H9 (cell line): ENCODE results near the gene TRAF6. TPM values are rescaled to one million over a fixed set of nuclear protein-coding genes. Genes with fewer than 3 reads are reported as not detected.

Experiments
- DNase-seq: peaks from one replicate; pipeline ENCODE4 v3.0.0-alpha.2; 2017
- H2AFZ ChIP-seq: one replicate; pipeline ENCODE4 v1.6.1; 2013; ENCODE audit warnings: mild to moderate bottlenecking, low read length, control low read depth, moderate library complexity
- H2AK5ac ChIP-seq: 2 replicates; pipeline ENCODE4 v1.6.1; 2013; ENCODE audit warnings: low read length, control low read depth, mixed read lengths; ENCODE audit not compliant: insufficient read length
- H2BK120ac ChIP-seq: one replicate; pipeline ENCODE4 v1.6.1; 2013; ENCODE audit warnings: low read depth, mild to moderate bottlenecking, low read length, control low read depth, inconsistent platforms; ENCODE audit not compliant: poor library complexity, severe bottlenecking
- H2BK12ac ChIP-seq: 2 replicates; pipeline ENCODE4 v1.6.1; 2013; ENCODE audit warnings: low read length, control low read depth, mixed read lengths, low read depth; ENCODE audit not compliant: insufficient read length
- H2BK15ac ChIP-seq: 2 replicates; pipeline ENCODE4 v1.6.1; 2013; ENCODE audit warnings: low read depth, low read length, control low read depth
- H2BK20ac ChIP-seq: one replicate; pipeline ENCODE4 v1.6.1; 2013; ENCODE audit warnings: low read depth, mild to moderate bottlenecking, low read length, control low read depth, inconsistent platforms; ENCODE audit not compliant: poor library complexity, severe bottlenecking
- H2BK5ac ChIP-seq: 2 replicates; pipeline ENCODE4 v1.6.1; 2013; ENCODE audit warnings: low read length, control low read depth, mixed read lengths; ENCODE audit not compliant: insufficient read length
- H3K14ac ChIP-seq: 2 replicates; pipeline ENCODE4 v1.6.1; 2013; ENCODE audit warnings: low read length, control low read depth; ENCODE audit not compliant: insufficient read depth
- H3K18ac ChIP-seq: 2 replicates; pipeline ENCODE4 v1.6.1; 2013; ENCODE audit warnings: low read depth, mild to moderate bottlenecking, mixed read lengths, low read length, control low read depth; ENCODE audit not compliant: insufficient read length
- H3K23ac ChIP-seq: 2 replicates; pipeline ENCODE4 v1.6.1; 2013; ENCODE audit warnings: low read length, control low read depth, mixed read lengths, low read depth; ENCODE audit not compliant: insufficient read length
- H3K23me2 ChIP-seq: 2 replicates; pipeline ENCODE4 v1.6.1; 2013; ENCODE audit warnings: low read depth, mild to moderate bottlenecking, mixed read lengths, low read length, control low read depth; ENCODE audit not compliant: insufficient read length, poor library complexity, severe bottlenecking
- H3K27ac ChIP-seq: 2 replicates; pipeline ENCODE4 v1.5.1; 2013; ENCODE audit warnings: low read length, control low read depth, mixed read lengths, low read depth; ENCODE audit not compliant: insufficient read length
- H3K27me3 ChIP-seq: 2 replicates; pipeline ENCODE4 v1.6.1; 2013; ENCODE audit warnings: low read length, control low read depth, inconsistent platforms; ENCODE audit not compliant: insufficient read depth
- H3K4ac ChIP-seq: 2 replicates; pipeline ENCODE4 v1.6.1; 2013; ENCODE audit warnings: low read depth, mild to moderate bottlenecking, control low read depth, inconsistent platforms, low read length, moderate library complexity
- H3K4me1 ChIP-seq: 2 replicates; pipeline ENCODE4 v1.6.1; 2013; ENCODE audit warnings: low read length, control low read depth, inconsistent platforms; ENCODE audit not compliant: insufficient read depth
- H3K4me2 ChIP-seq: 2 replicates; pipeline ENCODE4 v1.6.1; 2013; ENCODE audit warnings: low read length, control low read depth, mixed read lengths; ENCODE audit not compliant: insufficient read length, insufficient read depth
- H3K56ac ChIP-seq: 2 replicates; pipeline ENCODE4 v1.6.1; 2013; ENCODE audit warnings: low read depth, mild to moderate bottlenecking, mixed read lengths, low read length, control low read depth; ENCODE audit not compliant: insufficient read length
- H3K79me1 ChIP-seq: 2 replicates; pipeline ENCODE4 v1.6.1; 2013; ENCODE audit warnings: low read depth, mild to moderate bottlenecking, moderate library complexity, low read length, control low read depth, inconsistent platforms; ENCODE audit not compliant: insufficient read depth, poor library complexity, severe bottlenecking
- H3K79me2 ChIP-seq: 2 replicates; pipeline ENCODE4 v1.6.1; 2013; ENCODE audit warnings: low read length, control low read depth, inconsistent platforms; ENCODE audit not compliant: insufficient read depth
- H3K9ac ChIP-seq: 2 replicates; pipeline ENCODE4 v1.6.1; 2013; ENCODE audit warnings: low read length, control low read depth, mixed read lengths; ENCODE audit not compliant: insufficient read length; ENCODE audit errors: extremely low read depth
- H3K9me3 ChIP-seq: one replicate; pipeline ENCODE4 v1.6.1; 2013; ENCODE audit warnings: low read depth, low read length, inconsistent platforms; ENCODE audit not compliant: control insufficient read depth
- H3T11ph ChIP-seq: one replicate; pipeline ENCODE4 v1.6.1; 2013; ENCODE audit warnings: mild to moderate bottlenecking, low read length, control low read depth, inconsistent platforms
- H4K20me1 ChIP-seq: one replicate; pipeline ENCODE4 v1.6.1; 2013; ENCODE audit not compliant: control insufficient read depth, insufficient read length, insufficient read depth
- H4K5ac ChIP-seq: 2 replicates; pipeline ENCODE4 v1.6.1; 2013; ENCODE audit warnings: low read depth, mild to moderate bottlenecking, mixed read lengths, low read length, control low read depth; ENCODE audit not compliant: insufficient read length
- H4K8ac ChIP-seq: replicated peaks from 2 replicates; pipeline ENCODE4 v1.6.1; 2013; ENCODE audit warnings: low read length, control low read depth, mixed read lengths, low read depth; ENCODE audit not compliant: insufficient read length
- H4K91ac ChIP-seq: 2 replicates; pipeline ENCODE4 v1.6.1; 2013; ENCODE audit warnings: low read depth, mild to moderate bottlenecking, moderate library complexity, mixed read lengths, low read length, control low read depth; ENCODE audit not compliant: insufficient read length
- H3K27ac Mint-ChIP-seq, 3 experiments: 2 replicates in 2 of 3; 3 replicates in 1 of 3; pipeline ENCODE4 v1.8.0; 2020 to 2021; ENCODE audit warnings: mixed read lengths in 3 of 3, mild to moderate bottlenecking in 1 of 3, moderate library complexity in 1 of 3
- H3K27me3 Mint-ChIP-seq: 2 replicates; pipeline ENCODE4 v1.8.0; 2021; ENCODE audit warnings: low read depth, mild to moderate bottlenecking, moderate library complexity, mixed read lengths
- H3K36me3 Mint-ChIP-seq, 3 experiments: 2 replicates in 2 of 3; 3 replicates in 1 of 3; pipeline ENCODE4 v1.8.0; 2020 to 2021; ENCODE audit warnings: low read depth in 3 of 3, mixed read lengths in 3 of 3; ENCODE audit not compliant: insufficient read depth in 1 of 3
- H3K4me1 Mint-ChIP-seq, 2 experiments: 2 replicates each; pipeline ENCODE4 v1.8.0; 2020; ENCODE audit warnings: mixed read lengths in 2 of 2
- H3K4me3 Mint-ChIP-seq, 2 experiments: 2 replicates in 1 of 2; 3 replicates in 1 of 2; pipeline ENCODE4 v1.8.0; 2020 to 2021; ENCODE audit warnings: mild to moderate bottlenecking in 2 of 2, mixed read lengths in 2 of 2, moderate library complexity in 1 of 2
- H3K9me3 Mint-ChIP-seq, 2 experiments: 2 replicates in 1 of 2; 3 replicates in 1 of 2; pipeline ENCODE4 v1.8.0; 2020; ENCODE audit warnings: mild to moderate bottlenecking in 2 of 2, mixed read lengths in 2 of 2, moderate library complexity in 1 of 2
- WGBS: extraction: QIAGEN DNeasy Blood & Tissue Kit; methylation state at CpG from one replicate; pipeline ENCODE4 v1.1.7; 2013; ENCODE audit warnings: missing lambda C conversion rate, low lambda C conversion rate, mixed read lengths; ENCODE audit not compliant: insufficient read length; ENCODE audit errors: extremely low coverage; 5-methylcytosine and 5-hydroxymethylcytosine counted together
- total RNA-seq: library from RNA; stranded (reverse); gene quantifications from 2 replicates; pipeline ENCODE4 v1.2.1, GENCODE V29; 2021
- TF ChIP-seq, protein P1 (sequence below): fragments of 200-600 bp; sonication (generic); conservative IDR thresholded peaks from 3 replicates; pipeline ENCODE4 v1.8.0; 2021; ENCODE audit warnings: antibody characterized with exemption, mild to moderate bottlenecking

TRAF6 gene
- total RNA-seq, 1 experiment from 2014 or later: 9.9 TPM

DNA sequence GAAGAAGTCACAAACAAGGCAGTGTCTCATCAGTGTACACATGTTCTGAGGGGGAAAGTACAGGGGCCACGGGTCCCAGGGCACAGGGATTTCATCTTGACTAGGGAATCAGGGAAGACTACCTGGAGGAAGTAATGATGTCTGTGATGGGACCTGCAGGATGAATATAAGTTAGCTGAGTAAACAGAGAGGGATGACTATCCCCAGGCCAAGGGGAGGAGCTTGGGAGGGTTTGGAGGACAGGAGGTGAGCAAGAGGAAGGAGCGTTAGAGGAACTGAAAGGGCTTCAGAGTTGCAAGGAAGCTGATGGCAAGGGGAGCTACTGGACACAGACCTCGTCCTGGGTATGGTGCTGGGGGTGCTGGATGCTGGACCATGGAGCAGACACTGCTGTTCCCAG, 56.4 kb downstream of the TRAF6 start:
- Mint-ChIP-seq H3K4me1 (peaks cover 34 to 36% of the 10 kb centered on the region in 2 experiments), H3K9me3 (no peaks in the 10 kb centered on the region), H3K36me3 (peaks cover 0 to 3% (median 0%) of the 10 kb centered on the region in 3 experiments; a peak in 2 of 7 replicates), H3K27me3 (no peaks in the 10 kb centered on the region; the same call in none of the 2 replicates), H3K27ac (no peak overlapping the region; a peak in 1 of 7 replicates), H3K4me3 (no peak overlapping the region)
- no peak overlapping the region for H3K23ac ChIP-seq
- H2BK15ac ChIP-seq: no peak overlapping the region
- no peak overlapping the region for H3T11ph ChIP-seq
- no peak overlapping the region for H4K5ac ChIP-seq
- H3K56ac ChIP-seq: no peak overlapping the region
- no peak overlapping the region for H2BK20ac ChIP-seq
- DNase-seq: no peak
- H2BK12ac ChIP-seq: no peak overlapping the region
- H3K4me2 ChIP-seq: no peak overlapping the region
- no CpG with 5 or more reads among the region's 3 CpGs for WGBS
- no peak overlapping the region for H3K18ac ChIP-seq
- H3K23me2 ChIP-seq: no peaks in the 10 kb centered on the region
- H4K8ac ChIP-seq: no peak overlapping the region
- H2BK5ac ChIP-seq: no peak overlapping the region
- H2BK120ac ChIP-seq: no peak overlapping the region
- no peak overlapping the region for H2AFZ ChIP-seq
- no peak overlapping the region for H4K91ac ChIP-seq
- no peaks in the 10 kb centered on the region; the same call in 1 of the 2 replicates for H3K4me1 ChIP-seq
- H3K9me3 ChIP-seq: no peaks in the 10 kb centered on the region
- no peak overlapping the region for H3K4ac ChIP-seq
- no peak overlapping the region for H2AK5ac ChIP-seq
- H3K27me3 ChIP-seq: no peaks in the 10 kb centered on the region
- no peak overlapping the region for H3K14ac ChIP-seq
- H3K79me2 ChIP-seq: no peaks in the 10 kb centered on the region
- H3K27ac ChIP-seq: no peak overlapping the region
- TF ChIP-seq, protein P1, sequence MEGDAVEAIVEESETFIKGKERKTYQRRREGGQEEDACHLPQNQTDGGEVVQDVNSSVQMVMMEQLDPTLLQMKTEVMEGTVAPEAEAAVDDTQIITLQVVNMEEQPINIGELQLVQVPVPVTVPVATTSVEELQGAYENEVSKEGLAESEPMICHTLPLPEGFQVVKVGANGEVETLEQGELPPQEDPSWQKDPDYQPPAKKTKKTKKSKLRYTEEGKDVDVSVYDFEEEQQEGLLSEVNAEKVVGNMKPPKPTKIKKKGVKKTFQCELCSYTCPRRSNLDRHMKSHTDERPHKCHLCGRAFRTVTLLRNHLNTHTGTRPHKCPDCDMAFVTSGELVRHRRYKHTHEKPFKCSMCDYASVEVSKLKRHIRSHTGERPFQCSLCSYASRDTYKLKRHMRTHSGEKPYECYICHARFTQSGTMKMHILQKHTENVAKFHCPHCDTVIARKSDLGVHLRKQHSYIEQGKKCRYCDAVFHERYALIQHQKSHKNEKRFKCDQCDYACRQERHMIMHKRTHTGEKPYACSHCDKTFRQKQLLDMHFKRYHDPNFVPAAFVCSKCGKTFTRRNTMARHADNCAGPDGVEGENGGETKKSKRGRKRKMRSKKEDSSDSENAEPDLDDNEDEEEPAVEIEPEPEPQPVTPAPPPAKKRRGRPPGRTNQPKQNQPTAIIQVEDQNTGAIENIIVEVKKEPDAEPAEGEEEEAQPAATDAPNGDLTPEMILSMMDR: no peak
- no peaks in the 10 kb centered on the region for H4K20me1 ChIP-seq
- no peaks in the 10 kb centered on the region for H3K79me1 ChIP-seq
- H3K9ac ChIP-seq: no peak overlapping the region
